Activated effector memory CD4-positive, alpha-beta T cell treated with anti-CD3 and anti-CD28 coated beads, Interleukin-2, amount 50 U/mL, for 16 hours (primary cell): ENCODE measurements around the gene MFSD12.

Source experiments
- DNase-seq: peaks from one replicate; pipeline ENCODE4 v3.0.0-alpha.2; 2020

MFSD12 gene

DNA sequence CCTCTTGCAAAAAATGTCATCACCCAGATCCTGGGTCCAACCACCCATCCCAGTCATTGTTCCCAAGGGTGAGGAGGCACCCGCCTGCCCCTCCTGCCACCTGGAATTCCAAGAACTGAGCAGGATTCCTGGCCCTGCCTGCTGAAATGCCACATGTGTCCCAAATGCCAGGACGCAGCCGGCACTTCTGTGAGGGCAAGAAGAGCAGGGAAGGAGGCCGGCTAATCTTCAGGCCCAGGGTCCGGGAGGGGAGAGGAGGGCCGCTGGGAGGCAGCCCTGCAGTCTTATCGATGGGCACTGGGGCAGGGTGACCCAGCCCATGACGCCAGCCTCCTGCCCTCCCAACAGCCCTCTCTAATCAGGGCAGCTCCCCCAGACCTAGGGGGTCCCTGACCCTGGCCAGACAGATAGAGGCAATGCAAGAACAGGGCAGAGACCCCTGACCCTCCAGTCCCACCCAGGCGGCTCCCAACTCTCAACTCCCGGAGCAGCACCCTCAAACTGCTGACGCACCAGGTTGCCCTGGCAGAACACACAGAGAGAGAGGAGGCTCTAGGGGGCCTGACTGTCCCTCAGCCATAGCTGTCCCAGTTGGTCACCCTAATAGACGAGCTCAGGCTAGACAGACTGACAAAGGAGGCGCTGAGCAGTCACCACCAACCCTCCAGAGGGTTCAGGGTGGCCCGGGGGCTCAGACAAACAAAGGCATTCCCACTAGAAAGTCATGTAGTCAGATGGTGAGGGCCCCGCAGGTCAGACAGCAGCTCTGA lies 1.5 kb downstream of the MFSD12 start:
- no peak for DNase-seq

GRCh38 chr19:3554254-3555083 lies 2.9 kb downstream of the MFSD12 start:
- DNase-seq: peak; percentile 73

DNA sequence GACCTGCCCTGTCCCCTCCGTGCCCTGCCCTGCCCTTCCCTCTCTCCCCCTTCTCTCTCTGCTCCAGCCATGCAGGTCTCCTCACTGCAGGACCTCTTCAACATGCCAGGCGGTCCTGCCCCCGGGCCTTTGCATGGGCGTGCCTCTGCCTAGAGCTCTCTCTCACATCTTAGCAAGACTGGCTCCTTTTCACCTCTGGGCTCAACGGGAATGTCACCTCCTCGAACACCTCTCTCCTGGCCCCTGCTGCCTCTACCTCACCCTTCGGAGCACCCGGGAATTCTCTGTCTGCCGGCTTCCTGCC lies 5.6 kb downstream of the MFSD12 start:
- no peak for DNase-seq

DNA sequence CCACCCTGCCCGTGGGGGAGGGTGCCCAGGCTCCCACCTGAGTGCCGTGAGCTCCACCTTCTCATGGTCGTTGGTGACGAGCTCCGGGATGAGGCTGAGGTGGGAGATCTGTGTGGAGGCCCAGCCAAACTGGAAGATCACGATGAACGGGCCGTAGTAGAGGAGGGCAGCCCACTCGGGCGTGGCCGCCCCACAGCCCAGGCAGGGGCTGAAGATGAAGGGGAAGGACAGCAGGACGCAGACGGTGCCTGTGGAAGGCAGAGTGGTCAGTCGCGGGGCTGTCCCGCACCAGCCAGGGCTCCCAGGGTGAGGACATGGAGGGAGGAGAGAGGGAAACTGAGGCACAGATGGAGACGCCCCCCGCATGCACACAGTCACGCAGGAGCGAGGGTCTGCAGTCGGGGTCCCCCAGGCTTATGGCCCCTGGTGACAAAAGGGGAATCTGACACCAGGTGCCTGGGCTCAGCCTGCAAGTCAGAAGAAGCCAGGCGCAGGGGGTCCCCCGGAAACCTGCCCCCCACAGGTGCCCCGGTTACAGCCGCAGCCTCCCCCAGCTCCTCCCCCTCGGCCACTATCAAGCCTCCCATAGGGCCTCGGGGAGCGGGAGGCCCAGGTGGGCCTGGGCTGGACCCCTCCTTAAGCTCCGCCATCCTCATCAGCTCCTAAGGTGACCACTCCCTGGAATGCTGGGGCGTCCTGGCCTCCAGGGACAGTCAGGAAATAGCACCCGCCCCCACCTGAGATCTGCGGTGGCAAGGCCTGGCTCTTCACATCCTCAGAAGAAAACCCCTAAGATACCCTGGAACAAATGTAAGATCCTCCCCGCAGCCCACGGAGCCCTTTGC lies 6.2 kb downstream of the MFSD12 start:
- DNase-seq: no peak

DNA sequence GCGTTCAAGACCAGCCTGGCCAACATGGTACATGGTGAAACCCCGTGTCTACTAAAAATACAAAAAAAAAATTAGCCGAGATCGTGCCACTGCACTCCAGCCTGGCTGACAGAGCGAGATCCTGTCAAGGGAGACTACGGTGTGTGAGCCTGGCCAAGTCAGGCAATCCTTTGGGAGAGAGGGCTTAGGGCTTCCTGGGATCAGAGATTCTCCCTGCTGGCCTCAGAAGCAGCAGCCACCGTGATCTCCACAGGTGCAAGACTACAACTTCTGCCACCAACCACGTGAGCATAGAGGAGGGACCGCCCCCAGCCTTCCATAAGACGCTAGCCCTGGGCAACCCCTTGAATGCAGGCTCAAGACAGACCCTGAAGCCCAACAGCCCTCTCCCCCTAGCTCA lies 7.6 kb downstream of the MFSD12 start:
- no peak for DNase-seq

DNA sequence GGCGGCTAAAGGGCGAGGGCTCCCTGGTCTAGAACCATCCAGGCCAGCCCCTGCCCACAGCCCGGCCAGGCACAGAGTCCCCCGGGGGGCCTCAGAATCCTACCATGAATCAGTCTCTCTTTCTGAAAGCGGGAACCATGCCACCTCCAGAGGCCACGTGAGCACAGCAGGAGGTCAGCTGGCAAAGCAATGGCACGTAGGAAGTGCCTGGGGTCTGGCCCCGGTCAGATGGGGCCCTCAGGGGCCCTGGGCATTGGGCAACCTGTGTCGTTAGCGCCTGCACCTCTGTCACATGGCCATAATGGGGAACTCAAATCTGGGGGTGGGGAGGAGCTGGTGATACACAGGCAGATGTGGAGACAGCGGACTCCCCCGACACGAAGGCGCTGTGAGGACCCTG lies 8.8 kb downstream of the MFSD12 start:
- DNase-seq: no peak

DNA sequence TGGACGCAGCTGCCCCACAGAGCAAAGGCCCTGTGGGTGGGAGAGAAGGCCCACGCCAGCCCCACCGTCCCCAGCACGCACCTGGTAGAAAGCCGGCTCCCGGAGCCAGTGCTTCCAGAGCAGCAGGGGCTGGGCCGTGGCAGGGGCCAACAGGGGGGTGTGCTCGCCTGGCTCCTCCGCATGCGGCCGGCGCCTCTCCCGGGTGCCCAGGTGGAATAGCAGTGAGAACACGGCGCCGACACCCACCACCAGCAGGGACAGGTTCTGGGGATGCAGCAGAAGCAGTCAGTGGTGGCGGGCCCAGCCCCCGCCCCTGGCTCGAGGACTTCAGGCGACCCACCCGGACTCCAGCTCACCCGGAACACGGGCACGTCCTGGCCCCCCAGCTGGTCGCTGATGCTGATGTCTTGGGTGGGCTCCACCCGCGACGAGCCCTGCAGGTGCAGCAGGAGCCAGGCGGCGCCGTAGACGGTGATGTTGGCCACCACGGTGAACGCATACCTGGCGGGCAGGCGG lies 9.6 kb downstream of the MFSD12 start:
- no peak for DNase-seq

DNA sequence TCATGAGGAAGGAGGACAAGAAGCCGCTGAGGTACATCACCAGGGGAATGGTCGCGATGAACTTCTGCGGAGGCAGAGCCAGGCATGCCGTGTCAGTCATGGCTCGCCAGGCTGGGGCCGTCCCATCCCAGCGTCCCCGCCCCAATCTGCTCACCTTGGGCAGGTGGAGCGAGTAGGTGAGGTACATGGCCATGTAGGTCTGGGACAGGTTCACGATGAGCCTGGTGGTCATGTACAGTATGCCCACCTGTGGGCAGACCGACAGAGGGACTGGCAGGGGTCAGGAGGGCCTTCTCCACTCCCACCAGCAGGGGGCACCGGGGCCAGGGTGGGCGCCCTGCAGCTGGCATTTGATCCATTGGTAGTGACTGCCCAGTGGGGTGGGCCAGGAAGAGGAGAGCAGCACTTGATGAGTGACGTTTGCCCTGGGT lies 10.1 kb downstream of the MFSD12 start:
- DNase-seq: peak; percentile 78

- no peak for DNase-seq
Observed at GRCh38 chr19:3546119-3546518, 11.3 kb downstream of the MFSD12 start.

DNA sequence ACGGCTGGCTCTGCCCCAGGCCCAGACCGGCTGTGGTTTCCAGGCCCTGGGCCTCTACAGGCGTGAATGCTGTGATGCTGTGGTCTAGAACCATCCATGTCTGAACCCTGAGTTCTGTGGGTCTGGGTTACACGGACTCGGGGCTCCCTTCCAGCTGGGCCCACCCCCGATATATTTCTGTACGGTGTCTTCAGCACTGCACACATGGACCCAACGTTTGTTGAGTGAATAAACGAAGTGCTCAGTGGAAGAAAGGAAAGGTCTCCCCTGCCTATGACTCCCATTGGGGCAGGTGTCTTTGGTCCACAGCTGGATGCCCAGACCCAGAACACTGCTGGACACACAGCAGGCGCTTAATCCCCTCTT lies 11.7 kb downstream of the MFSD12 start:
- DNase-seq: no peak

- peak; percentile 93 for DNase-seq
Observed at GRCh38 chr19:3544742-3545668, 12.4 kb downstream of the MFSD12 start.

- DNase-seq: no peak
Observed at GRCh38 chr19:3544058-3544376, 13.4 kb downstream of the MFSD12 start.

DNA sequence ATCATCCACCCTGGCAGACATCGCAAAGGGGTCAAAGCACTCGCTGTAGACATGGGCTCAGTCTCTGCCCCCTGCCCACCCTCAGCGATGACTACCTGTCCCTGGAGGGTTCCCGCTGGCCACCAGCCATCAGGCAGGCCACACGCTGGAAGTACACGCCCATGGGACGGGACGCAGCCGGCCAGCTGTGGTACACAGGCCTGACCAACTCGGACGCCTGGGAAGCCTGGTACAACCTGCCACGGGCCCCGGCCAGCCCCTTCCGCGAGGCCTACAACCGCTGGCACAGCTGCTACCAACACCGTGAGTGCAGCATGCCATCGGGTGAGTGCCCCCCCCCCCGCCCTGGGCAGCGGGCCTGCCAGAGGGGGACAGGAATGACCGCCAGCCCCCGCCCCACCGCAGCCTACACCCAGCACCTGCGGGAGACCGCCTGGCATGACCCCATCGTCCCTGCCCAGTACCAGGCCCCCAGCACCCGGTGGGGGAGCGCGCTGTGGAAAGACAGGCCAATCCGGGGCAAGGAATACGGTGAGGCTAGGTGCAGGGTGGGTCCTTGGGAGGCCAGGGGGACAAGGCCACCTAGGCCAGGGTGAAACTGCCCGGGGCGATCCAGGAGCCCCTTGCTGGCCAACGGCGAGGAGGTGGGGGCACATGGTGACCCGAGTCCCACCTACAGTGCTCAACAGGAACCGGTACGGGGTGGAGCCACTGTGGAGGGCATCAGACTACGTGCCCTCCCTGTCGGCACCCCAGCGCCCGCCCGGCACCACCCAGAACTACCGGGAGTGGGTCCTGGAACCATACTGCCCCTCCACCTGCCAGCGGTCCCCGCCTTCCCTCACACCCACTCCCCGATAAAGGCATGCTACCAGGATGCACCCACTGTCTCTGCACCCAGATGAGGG lies 14.0 kb downstream of the MFSD12 start:
- no peak for DNase-seq

DNA sequence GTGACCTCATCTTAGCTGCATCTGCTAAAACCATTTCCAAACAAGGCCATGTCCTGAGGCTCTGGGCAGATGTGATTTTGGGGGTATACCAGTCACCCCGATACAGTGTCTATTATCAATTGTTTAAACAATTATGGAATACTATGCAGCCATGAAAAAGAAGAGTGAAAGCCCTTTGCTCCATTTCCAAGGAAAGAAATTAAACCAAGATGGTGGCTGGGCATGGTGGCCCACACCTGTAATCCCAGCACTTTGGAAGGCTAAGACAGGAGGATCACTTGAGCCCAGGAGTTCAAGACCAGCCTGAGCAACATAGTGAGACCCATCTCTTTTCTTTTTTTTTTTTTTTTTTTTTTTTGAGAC lies 17.6 kb downstream of the MFSD12 start:
- DNase-seq: no peak

DNA sequence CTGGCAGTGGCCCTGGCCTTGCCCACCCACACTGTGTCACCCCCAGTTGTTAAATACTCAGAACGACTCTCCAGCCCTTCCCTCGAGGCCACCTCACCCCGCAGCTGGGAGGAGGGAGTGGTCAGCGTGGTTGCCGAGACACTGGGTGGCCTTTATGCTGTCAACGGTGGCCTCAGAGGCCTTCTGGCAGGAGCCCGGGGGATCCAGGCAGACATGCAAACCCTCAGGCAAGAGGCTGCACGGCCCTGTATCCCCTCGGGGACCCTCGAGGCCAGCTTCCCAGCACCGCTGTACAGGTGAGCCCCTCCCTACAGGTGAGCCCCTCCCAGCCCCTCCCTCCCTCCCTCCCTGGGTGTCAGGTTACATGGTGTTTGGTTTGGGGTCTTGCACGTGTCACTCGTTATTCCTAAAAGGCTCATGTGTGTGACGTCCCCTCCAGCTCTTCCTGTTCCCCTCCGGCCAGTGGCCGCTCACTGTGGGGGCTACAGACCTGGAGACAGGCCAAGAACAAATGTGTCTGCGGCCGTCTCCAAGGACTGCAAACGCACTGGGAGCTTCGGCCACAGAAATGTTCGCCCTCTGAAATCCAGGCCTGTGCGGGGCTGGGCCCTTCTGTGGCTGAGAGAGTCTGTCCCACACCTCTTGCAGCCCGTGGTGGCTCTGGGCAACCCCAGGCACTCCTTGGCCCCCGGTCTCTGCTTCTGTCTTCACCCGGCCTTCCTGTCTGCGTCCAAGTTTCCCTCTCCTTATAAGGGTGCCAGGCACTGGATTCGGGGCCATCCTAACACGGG lies 18.2 kb downstream of the MFSD12 start, which contains the start of gene TEKTIP1:
Gene TEKTIP1, plus strand, starts transcription at position 210 of the 791 bp plus-strand sequence. Its CDS starts 4 bp downstream, at position 214.
- DNase-seq: peak; percentile 63

GRCh38 chr19:3538258-3538929 lies 19.0 kb downstream of the MFSD12 start:
- no peak for DNase-seq

DNA sequence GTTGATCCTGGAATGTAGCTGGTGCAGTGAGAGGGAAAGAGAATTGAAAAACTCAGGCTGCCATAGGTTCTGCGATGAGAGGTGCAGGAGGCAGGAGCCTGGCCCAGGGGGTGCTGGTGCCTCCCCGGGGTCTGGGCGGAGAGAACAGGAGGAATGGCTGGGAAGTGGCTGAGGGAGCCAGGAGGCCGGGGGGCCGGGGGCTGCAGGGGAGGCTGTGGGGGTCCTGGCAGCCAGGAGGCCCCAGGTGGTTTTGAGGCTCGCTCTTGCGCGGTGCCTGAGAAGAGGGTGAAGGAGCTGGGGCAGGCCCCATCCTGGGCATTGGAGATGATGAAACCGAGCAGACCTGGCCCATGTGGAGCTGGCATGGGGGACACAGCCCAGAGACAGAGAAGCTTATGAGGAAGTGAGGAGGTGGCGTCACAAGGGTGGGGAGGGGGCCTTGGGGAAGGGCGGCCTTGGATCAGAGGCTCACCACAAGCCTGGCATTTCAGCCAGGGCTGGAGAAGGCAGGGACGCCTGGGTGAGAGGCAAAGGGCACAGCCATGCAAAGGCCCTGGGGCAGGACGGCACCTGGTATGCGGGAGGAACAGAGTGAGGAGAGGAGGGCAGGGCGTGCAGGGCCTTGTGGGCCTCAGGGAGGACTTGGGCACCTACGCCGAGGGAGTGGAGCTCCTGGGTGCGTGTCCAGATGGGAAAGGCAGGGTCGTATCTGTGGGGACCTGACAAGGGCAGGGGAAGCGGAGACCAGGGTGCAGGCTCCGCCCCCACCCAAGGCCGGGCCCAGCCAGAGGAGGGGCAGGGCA lies 19.7 kb downstream of the MFSD12 start:
- DNase-seq: no peak

DNA sequence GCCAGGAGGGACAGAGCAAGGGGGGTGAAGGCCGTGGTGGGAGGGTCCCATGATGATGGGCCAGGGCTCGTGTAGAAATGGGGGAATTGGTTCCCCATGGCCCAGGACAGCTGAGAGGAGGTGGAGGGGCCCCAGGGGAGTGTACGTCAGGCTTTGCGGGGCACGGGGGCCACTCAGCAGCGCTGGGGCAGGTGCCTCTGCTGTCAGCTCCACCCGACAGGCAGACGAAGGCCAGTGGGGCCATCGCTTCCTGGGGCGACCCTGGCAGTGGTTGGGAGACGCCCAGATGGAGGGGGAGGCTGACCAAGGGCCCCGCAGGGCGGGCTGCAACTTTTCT lies 20.3 kb downstream of the MFSD12 start:
- no peak for DNase-seq
